Measurements from ENCODE around the gene GKAP1.

- TF ChIP-seq, protein P1, sequence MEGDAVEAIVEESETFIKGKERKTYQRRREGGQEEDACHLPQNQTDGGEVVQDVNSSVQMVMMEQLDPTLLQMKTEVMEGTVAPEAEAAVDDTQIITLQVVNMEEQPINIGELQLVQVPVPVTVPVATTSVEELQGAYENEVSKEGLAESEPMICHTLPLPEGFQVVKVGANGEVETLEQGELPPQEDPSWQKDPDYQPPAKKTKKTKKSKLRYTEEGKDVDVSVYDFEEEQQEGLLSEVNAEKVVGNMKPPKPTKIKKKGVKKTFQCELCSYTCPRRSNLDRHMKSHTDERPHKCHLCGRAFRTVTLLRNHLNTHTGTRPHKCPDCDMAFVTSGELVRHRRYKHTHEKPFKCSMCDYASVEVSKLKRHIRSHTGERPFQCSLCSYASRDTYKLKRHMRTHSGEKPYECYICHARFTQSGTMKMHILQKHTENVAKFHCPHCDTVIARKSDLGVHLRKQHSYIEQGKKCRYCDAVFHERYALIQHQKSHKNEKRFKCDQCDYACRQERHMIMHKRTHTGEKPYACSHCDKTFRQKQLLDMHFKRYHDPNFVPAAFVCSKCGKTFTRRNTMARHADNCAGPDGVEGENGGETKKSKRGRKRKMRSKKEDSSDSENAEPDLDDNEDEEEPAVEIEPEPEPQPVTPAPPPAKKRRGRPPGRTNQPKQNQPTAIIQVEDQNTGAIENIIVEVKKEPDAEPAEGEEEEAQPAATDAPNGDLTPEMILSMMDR (IDR thresholded peaks at IDR 0.05), result no peak
- no peak for TF ChIP-seq POLR2A (IDR thresholded peaks at IDR 0.05)
- no peak for TF ChIP-seq EP300 (IDR thresholded peaks at IDR 0.05)
Measured at GRCh38 chr9:83701286-83701685, 116.3 kb downstream of the GKAP1 start.
